ENCODE results near the gene INSRR.

The INSRR gene

GRCh38 chr1:156803086-156803851 is 55.6 kb downstream of the INSRR start:
- no peak for DNase-seq

DNA sequence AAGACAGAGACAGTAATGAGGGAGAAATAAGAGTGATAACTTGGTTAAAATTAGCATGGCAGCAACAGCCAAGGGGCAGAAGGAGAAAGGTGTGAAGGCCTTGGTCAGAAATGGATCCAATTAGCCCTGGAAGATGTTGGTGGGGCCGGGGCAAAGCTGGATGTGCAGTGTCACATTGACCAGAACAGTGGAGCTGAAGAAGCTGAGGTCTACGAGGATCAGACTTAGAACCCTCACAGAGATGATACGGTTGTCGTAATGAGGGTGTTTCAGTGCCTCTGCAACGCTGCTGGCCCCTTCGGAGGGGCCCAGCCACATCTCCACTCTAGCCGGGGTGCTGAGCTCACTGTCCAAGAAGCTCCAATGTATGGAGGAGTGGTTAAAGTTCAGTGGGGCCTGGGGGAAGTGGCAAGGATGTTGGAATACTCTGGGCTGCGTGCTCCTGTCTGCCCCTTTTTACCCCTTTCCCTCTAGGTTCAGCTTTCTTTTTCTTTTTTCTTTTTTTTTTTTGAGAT is 56.4 kb downstream of the INSRR start:
- DNase-seq, result no peak

DNA sequence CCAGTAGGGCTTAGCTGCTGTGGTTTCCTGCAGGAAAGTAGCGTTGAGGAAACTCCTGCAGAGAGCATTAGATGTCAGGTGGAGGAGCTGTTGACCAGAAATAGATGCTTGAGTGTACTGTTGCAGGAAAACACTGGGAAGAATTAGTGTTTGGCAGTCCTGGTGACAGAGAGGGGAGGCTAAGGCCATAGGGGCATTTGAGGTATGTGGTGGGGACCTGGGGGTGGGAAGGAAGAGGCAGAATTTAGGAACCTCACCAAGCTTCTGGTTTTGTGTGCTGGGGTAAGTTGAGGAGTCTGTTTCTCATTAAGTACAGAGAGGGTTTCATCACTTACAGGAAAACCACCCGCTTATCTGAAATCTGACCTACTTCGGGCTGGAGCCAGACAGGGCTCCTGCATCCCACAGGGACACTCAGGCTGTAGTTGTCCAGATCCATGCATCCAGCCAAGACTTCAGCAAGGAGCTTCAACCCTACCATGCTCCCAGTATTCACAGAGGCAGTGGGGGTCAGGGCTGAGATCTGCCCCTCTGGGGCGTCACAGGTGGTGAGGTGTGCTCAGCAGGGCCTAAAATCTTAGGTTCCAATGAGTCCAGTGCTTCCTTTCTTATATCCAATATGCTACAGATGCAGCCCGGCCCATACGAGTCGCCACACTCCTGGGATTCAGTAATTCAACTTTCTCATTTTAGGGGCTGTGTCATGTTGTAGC is 57.4 kb downstream of the INSRR start:
- DNase-seq, result peak; percentile 16

GRCh38 chr1:156797212-156797871 is 61.6 kb downstream of the INSRR start:
- peak; percentile 78 for DNase-seq

- no peak for DNase-seq
Observed at GRCh38 chr1:156796340-156797097, 62.4 kb downstream of the INSRR start.

GRCh38 chr1:156795787-156796186 is 63.1 kb downstream of the INSRR start:
- no peak for DNase-seq

DNA sequence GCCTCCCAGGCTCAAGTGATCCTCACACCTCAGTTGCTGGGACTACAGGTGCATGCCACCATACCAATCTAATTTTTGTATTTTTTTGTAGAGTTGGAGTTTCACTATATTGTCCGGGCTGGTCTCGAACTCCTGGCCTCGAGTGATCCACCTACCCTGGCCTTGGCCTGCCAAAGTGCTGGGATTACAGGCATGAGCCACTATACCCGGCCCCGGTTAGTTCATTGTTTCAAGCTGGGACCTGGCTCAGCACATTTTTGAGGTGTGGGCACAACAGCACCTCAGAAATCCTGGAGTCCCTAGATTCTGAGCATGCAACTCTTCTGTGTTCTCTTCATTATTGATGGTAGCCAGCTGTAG is 63.6 kb downstream of the INSRR start:
- DNase-seq, result no peak

- no peak for DNase-seq
Observed at GRCh38 chr1:156794506-156795373, 64.2 kb downstream of the INSRR start.
